BE2C (cell line): ENCODE results near the gene CYP27A1.

Experiments used
- DNase-seq: peaks from one replicate; pipeline ENCODE4 v3.0.0-alpha.2; 2020
- H3K27me3 ChIP-seq: fragments of 250-450 bp; sonication (Bioruptor Pico); 2 replicates; pipeline ENCODE4 v1.5.1; 2020; ENCODE audit warnings: mild to moderate bottlenecking
- H3K36me3 ChIP-seq: fragments of 250-450 bp; sonication (Bioruptor Pico); 2 replicates; pipeline ENCODE4 v1.5.1; 2020; ENCODE audit warnings: mild to moderate bottlenecking
- H3K4me1 ChIP-seq: fragments of 250-450 bp; sonication (Bioruptor Pico); 2 replicates; pipeline ENCODE4 v1.5.1; 2020
- H3K4me3 ChIP-seq: 2 replicates; pipeline ENCODE4 v1.5.1; 2011; ENCODE audit warnings: low read depth, low read length
- H3K9me3 ChIP-seq: fragments of 250-450 bp; sonication (Bioruptor Pico); 2 replicates; pipeline ENCODE4 v1.5.1; 2020
- CTCF ChIP-seq: IDR thresholded peaks from 2 replicates; pipeline ENCODE4 v1.5.1; 2012; ENCODE audit warnings: mild to moderate bottlenecking, low read depth, low read length

The CYP27A1 gene

GRCh38 chr2:218811382-218811781 lies 29.4 kb downstream of the CYP27A1 start:
- TF ChIP-seq CTCF: no peak
- no peaks in the 10 kb centered on the region for H3K36me3 ChIP-seq
- no peaks in the 10 kb centered on the region for H3K4me1 ChIP-seq
- no peaks in the 10 kb centered on the region for H3K27me3 ChIP-seq
- no peak for DNase-seq
- H3K9me3 ChIP-seq: no peaks in the 10 kb centered on the region
- no peak overlapping the region for H3K4me3 ChIP-seq

GRCh38 chr2:218812096-218812815 lies 30.3 kb downstream of the CYP27A1 start:
- Histone ChIP-seq H3K4me1 (no peaks in the 10 kb centered on the region), H3K4me3 (no peak overlapping the region), H3K36me3 (no peaks in the 10 kb centered on the region), H3K9me3 (no peaks in the 10 kb centered on the region), H3K27me3 (no peaks in the 10 kb centered on the region)
- TF ChIP-seq CTCF: no peak
- DNase-seq: no peak

- Histone ChIP-seq H3K9me3 (no peaks in the 10 kb centered on the region), H3K4me3 (no peak overlapping the region), H3K4me1 (no peaks in the 10 kb centered on the region), H3K27me3 (no peaks in the 10 kb centered on the region), H3K36me3 (no peaks in the 10 kb centered on the region)
- DNase-seq: no peak
- no peak for TF ChIP-seq CTCF
Observed at GRCh38 chr2:218812861-218813260, 30.9 kb downstream of the CYP27A1 start.

- TF ChIP-seq CTCF: no peak
- Histone ChIP-seq H3K4me1 (no peaks in the 10 kb centered on the region), H3K9me3 (no peaks in the 10 kb centered on the region), H3K4me3 (no peak overlapping the region), H3K27me3 (no peaks in the 10 kb centered on the region), H3K36me3 (no peaks in the 10 kb centered on the region)
- DNase-seq: no peak
Observed at GRCh38 chr2:218813771-218814460, 32.0 kb downstream of the CYP27A1 start.

GRCh38 chr2:218814540-218815243 lies 32.7 kb downstream of the CYP27A1 start:
- H3K36me3 ChIP-seq: no peaks in the 10 kb centered on the region
- DNase-seq: no peak
- TF ChIP-seq CTCF: no peak
- H3K4me1 ChIP-seq: no peaks in the 10 kb centered on the region
- no peak overlapping the region for H3K4me3 ChIP-seq
- no peaks in the 10 kb centered on the region for H3K27me3 ChIP-seq
- H3K9me3 ChIP-seq: no peaks in the 10 kb centered on the region
